ENCODE data around the gene CCDC91. TPM values are rescaled to one million over a fixed set of nuclear protein-coding genes. Genes with fewer than 3 reads are reported as not detected.

The CCDC91 gene
- total RNA-seq, 1 experiment from 2014 or later = 35.9 TPM

DNA sequence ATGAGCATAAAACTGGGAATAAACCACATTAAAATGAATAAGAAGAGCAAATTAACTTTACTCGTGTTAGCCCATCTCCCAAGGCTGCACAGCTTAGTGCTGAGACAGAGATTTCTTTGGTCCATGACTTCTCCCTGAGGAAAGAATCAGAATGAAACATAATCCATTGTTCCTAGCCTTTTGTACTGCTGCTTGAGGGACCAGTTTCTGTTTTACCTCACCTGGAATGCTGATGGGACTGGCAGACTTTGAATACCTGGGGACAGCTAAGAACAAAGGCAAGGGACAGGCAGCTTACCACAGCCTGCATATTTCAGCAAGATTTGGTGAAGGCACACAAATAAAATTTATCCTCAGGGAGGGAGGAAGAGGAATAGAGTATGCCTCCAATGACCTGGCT, 401.6 kb downstream of the CCDC91 start:
- no TSS peak for BruUV-seq (replicated peaks)
- Mint-ChIP-seq H3K27ac (ENCODE audit: low read depth, unreplicated experiment) (no peak overlapping the region), H3K4me3 (ENCODE audit: unreplicated experiment) (no peak overlapping the region), H3K27me3 (ENCODE audit: insufficient read depth, unreplicated experiment) (no peaks in the 10 kb centered on the region), H3K36me3 (ENCODE audit: insufficient read depth, unreplicated experiment) (no peaks in the 10 kb centered on the region), H3K9me3 (ENCODE audit: unreplicated experiment) (peaks cover 8% of the 10 kb centered on the region), H3K4me1 (ENCODE audit: insufficient read depth, unreplicated experiment) (no peaks in the 10 kb centered on the region)
- POLR2A ChIA-PET = no interaction called here
- intact Hi-C loops (cut with micrococcal nuclease) = no loop called here
- DNase-seq (ENCODE audit: unreplicated experiment) = no peak
- CTCF ChIA-PET = no interaction called here
- TF ChIP-seq, protein P1, sequence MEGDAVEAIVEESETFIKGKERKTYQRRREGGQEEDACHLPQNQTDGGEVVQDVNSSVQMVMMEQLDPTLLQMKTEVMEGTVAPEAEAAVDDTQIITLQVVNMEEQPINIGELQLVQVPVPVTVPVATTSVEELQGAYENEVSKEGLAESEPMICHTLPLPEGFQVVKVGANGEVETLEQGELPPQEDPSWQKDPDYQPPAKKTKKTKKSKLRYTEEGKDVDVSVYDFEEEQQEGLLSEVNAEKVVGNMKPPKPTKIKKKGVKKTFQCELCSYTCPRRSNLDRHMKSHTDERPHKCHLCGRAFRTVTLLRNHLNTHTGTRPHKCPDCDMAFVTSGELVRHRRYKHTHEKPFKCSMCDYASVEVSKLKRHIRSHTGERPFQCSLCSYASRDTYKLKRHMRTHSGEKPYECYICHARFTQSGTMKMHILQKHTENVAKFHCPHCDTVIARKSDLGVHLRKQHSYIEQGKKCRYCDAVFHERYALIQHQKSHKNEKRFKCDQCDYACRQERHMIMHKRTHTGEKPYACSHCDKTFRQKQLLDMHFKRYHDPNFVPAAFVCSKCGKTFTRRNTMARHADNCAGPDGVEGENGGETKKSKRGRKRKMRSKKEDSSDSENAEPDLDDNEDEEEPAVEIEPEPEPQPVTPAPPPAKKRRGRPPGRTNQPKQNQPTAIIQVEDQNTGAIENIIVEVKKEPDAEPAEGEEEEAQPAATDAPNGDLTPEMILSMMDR (IDR thresholded peaks at IDR 0.05; ENCODE audit: unreplicated experiment) = no peak

Other genes with a start within 250 kb of the CCDC91 start
- gene PTHLH, start 217.7 kb upstream of the CCDC91 start, total RNA-seq (2022) = 3.8 and 5.4 TPM in 2 replicates

Measured in MCF 10A (cell line).